HUES64 (cell line): ENCODE data around the gene CALHM2.
"Not testable (repeated sequence)": the region's sequence is repeated elsewhere in the genome, so short reads cannot be mapped to it uniquely, and the experiment has no call there.

ENCODE experiments used
- H3K27ac ChIP-seq: 2 replicates; pipeline ENCODE4 v1.7.0; 2013; ENCODE audit warnings: low read depth, low read length, inconsistent platforms
- H3K27me3 ChIP-seq: 2 replicates; pipeline ENCODE4 v1.6.1; 2013; ENCODE audit warnings: mild to moderate bottlenecking, low read length; ENCODE audit not compliant: insufficient read depth
- H3K36me3 ChIP-seq: 2 replicates; pipeline ENCODE4 v1.6.1; 2013; ENCODE audit warnings: mild to moderate bottlenecking, low read length; ENCODE audit not compliant: insufficient read depth
- H3K4me1 ChIP-seq: 2 replicates; pipeline ENCODE4 v1.6.1; 2013; ENCODE audit warnings: mild to moderate bottlenecking, low read length, moderate library complexity; ENCODE audit not compliant: insufficient read depth
- H3K4me3 ChIP-seq: 2 replicates; pipeline ENCODE4 v1.5.1; 2013; ENCODE audit warnings: mild to moderate bottlenecking, low read length, moderate library complexity
- H3K9ac ChIP-seq: 2 replicates; pipeline ENCODE4 v1.6.1; 2013; ENCODE audit warnings: mild to moderate bottlenecking, low read depth, low read length
- H3K9me3 ChIP-seq: 2 replicates; pipeline ENCODE4 v1.6.1; 2013; ENCODE audit warnings: low read depth, low read length; ENCODE audit not compliant: insufficient read depth
- WGBS: fragments of 150-250, 120-280 bp; methylation state at CpG from one replicate; pipeline ENCODE4 v1.1.7; 2013; ENCODE audit warnings: missing lambda C conversion rate; 5-methylcytosine and 5-hydroxymethylcytosine counted together

Gene CALHM2

GRCh38 chr10:103492655-103493261 lies 40.6 kb upstream of the CALHM2 start:
- peaks cover 63% of the 10 kb centered on the region for H3K27me3 ChIP-seq
- peak overlapping the region; percentile 60; the same call in 1 of the 2 replicates for H3K4me3 ChIP-seq
- H3K27ac ChIP-seq = no peak overlapping the region
- H3K36me3 ChIP-seq = no peaks in the 10 kb centered on the region
- H3K9ac ChIP-seq = no peak overlapping the region
- H3K9me3 ChIP-seq = no peaks in the 10 kb centered on the region
- H3K4me1 ChIP-seq = peaks cover 7% of the 10 kb centered on the region; the same call in 1 of the 2 replicates
- 82% methylated on average over 5 of the region's 5 CpGs for WGBS

GRCh38 chr10:103491729-103492364 lies 39.7 kb upstream of the CALHM2 start:
- H3K4me1 ChIP-seq = peaks cover 7% of the 10 kb centered on the region; the same call in 1 of the 2 replicates
- no peaks in the 10 kb centered on the region for H3K36me3 ChIP-seq
- peaks cover 54% of the 10 kb centered on the region for H3K27me3 ChIP-seq
- no peaks in the 10 kb centered on the region for H3K9me3 ChIP-seq
- no peak overlapping the region for H3K9ac ChIP-seq
- 60% methylated on average over 7 of the region's 7 CpGs for WGBS
- H3K4me3 ChIP-seq = no peak overlapping the region
- no peak overlapping the region for H3K27ac ChIP-seq

DNA sequence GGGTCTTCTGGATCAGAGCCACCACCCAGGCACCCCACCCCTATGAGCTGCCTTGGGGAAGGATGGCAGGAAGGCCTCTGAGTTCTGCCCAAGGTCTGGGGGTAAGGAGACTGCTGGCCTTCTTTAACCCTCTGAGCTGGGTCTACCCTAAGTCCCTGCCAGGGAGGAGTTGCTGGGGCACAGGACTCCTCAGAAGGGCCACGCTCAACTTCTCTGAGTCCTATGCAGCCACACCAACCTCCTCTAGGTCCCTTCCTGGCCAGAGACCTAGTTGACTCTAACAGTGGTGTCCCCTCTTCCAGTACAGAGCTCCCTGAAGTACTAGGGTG lies 38.8 kb upstream of the CALHM2 start:
- no peaks in the 10 kb centered on the region for H3K9me3 ChIP-seq
- H3K27me3 ChIP-seq = peaks cover 47% of the 10 kb centered on the region
- no peaks in the 10 kb centered on the region for H3K36me3 ChIP-seq
- no peak overlapping the region for H3K4me3 ChIP-seq
- WGBS = 95% methylated on average over 1 of the region's 1 CpG
- H3K4me1 ChIP-seq = peaks cover 7% of the 10 kb centered on the region; the same call in 1 of the 2 replicates
- H3K9ac ChIP-seq = no peak overlapping the region
- H3K27ac ChIP-seq = no peak overlapping the region

- Histone ChIP-seq H3K27ac (no peak overlapping the region), H3K9ac (no peak overlapping the region), H3K9me3 (no peaks in the 10 kb centered on the region), H3K4me1 (peaks cover 7% of the 10 kb centered on the region; the same call in 1 of the 2 replicates), H3K36me3 (no peaks in the 10 kb centered on the region), H3K4me3 (no peak overlapping the region), H3K27me3 (peaks cover 11% of the 10 kb centered on the region)
- 98% methylated on average over 2 of the region's 2 CpGs for WGBS
Measured at GRCh38 chr10:103487410-103487708, 35.2 kb upstream of the CALHM2 start.

- H3K9ac ChIP-seq = not testable (repeated sequence)
Measured at GRCh38 chr10:103486635-103487409, 34.7 kb upstream of the CALHM2 start.

GRCh38 chr10:103481974-103482531 lies 29.9 kb upstream of the CALHM2 start:
- H3K9me3 ChIP-seq = no peaks in the 10 kb centered on the region
- 0 out of 2 replicates have a peak, but pooled peaks cover 1% of the 10 kb centered on the region for H3K4me1 ChIP-seq
- H3K9ac ChIP-seq = no peak overlapping the region
- H3K4me3 ChIP-seq = no peak overlapping the region
- WGBS = 74% methylated on average over 12 of the region's 12 CpGs
- no peaks in the 10 kb centered on the region for H3K36me3 ChIP-seq
- no peaks in the 10 kb centered on the region for H3K27me3 ChIP-seq
- H3K27ac ChIP-seq = no peak overlapping the region

More at GRCh38 chr10:103486635-103487409, 34.7 kb upstream of the CALHM2 start:
- not testable (repeated sequence) for H3K9me3 ChIP-seq, H3K36me3 ChIP-seq, H3K4me1 ChIP-seq, H3K27me3 ChIP-seq, H3K27ac ChIP-seq, H3K4me3 ChIP-seq
- WGBS = 90% methylated on average over 7 of the region's 8 CpGs

- Histone ChIP-seq H3K27ac (no peak overlapping the region), H3K9ac (no peak overlapping the region), H3K9me3 (no peaks in the 10 kb centered on the region), H3K4me3 (no peak overlapping the region), H3K27me3 (no peaks in the 10 kb centered on the region), H3K4me1 (peaks cover 7% of the 10 kb centered on the region), H3K36me3 (no peaks in the 10 kb centered on the region)
- WGBS = 93% methylated on average over 5 of the region's 5 CpGs
Measured at GRCh38 chr10:103480521-103480920, 28.4 kb upstream of the CALHM2 start.

GRCh38 chr10:103479135-103479534 lies 27.0 kb upstream of the CALHM2 start, which contains the start of gene CALHM3:
CALHM3 (minus strand) TSS chr10:103479240; CDS start chr10:103479032, 208 bp downstream.
- Histone ChIP-seq H3K36me3 (no peaks in the 10 kb centered on the region), H3K9ac (no peak within 1 kb of the TSS), H3K4me3 (no peak within 1 kb of the TSS), H3K27ac (no peak within 1 kb of the TSS), H3K9me3 (no peaks in the 10 kb centered on the region), H3K27me3 (no peaks in the 10 kb centered on the region), H3K4me1 (peaks cover 7% of the 10 kb centered on the region)
- WGBS = 77% methylated on average over 7 of the region's 7 CpGs

DNA sequence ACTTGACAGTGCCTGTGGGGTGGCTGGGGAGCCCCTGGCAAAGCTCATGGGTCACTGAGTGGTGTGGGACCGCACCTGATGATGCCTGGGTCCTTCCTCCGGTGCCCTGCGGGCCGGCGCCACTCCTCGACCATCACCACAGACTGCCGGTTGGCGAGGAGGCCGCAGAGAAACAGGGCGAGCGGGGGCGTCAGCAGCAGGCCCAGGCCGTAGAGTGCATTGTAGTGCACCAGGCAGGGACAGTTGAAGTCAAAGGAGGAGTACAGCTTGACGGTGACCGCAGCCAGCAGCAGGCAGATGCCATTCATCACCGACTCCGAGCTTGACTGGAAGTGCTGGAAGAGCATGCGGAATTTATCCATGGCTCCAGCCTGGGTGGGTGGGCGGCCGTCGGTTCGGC lies 26.5 kb upstream of the CALHM2 start:
- H3K27ac ChIP-seq = no peak overlapping the region

GRCh38 chr10:103476046-103476768 lies 24.0 kb upstream of the CALHM2 start:
- H3K27me3 ChIP-seq = no peaks in the 10 kb centered on the region
- 66% methylated on average over 11 of the region's 11 CpGs for WGBS
- no peak overlapping the region for H3K9ac ChIP-seq
- H3K9me3 ChIP-seq = no peaks in the 10 kb centered on the region
- no peak overlapping the region for H3K4me3 ChIP-seq
- H3K36me3 ChIP-seq = no peaks in the 10 kb centered on the region
- H3K4me1 ChIP-seq = peaks cover 16% of the 10 kb centered on the region
- H3K27ac ChIP-seq = no peak overlapping the region

More for the DNA sequence above, 26.5 kb upstream of the CALHM2 start:
- Histone ChIP-seq H3K4me3 (no peak overlapping the region), H3K9ac (no peak overlapping the region), H3K4me1 (peaks cover 7% of the 10 kb centered on the region), H3K27me3 (no peaks in the 10 kb centered on the region), H3K36me3 (no peaks in the 10 kb centered on the region), H3K9me3 (no peaks in the 10 kb centered on the region)
- WGBS = 91% methylated on average over 22 of the region's 22 CpGs
